ENCODE results near the gene PSMD12.

GRCh38 chr17:67369676-67370075 lies 3.3 kb upstream of the PSMD12 start:
- TF ChIP-seq POLR2AphosphoS5 (IDR thresholded peaks at IDR 0.05; ENCODE audit: low read depth, low read length), result no peak
- TF ChIP-seq, protein P1, sequence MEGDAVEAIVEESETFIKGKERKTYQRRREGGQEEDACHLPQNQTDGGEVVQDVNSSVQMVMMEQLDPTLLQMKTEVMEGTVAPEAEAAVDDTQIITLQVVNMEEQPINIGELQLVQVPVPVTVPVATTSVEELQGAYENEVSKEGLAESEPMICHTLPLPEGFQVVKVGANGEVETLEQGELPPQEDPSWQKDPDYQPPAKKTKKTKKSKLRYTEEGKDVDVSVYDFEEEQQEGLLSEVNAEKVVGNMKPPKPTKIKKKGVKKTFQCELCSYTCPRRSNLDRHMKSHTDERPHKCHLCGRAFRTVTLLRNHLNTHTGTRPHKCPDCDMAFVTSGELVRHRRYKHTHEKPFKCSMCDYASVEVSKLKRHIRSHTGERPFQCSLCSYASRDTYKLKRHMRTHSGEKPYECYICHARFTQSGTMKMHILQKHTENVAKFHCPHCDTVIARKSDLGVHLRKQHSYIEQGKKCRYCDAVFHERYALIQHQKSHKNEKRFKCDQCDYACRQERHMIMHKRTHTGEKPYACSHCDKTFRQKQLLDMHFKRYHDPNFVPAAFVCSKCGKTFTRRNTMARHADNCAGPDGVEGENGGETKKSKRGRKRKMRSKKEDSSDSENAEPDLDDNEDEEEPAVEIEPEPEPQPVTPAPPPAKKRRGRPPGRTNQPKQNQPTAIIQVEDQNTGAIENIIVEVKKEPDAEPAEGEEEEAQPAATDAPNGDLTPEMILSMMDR (IDR thresholded peaks at IDR 0.05), result no peak
- TF ChIP-seq EP300 (IDR thresholded peaks at IDR 0.05; ENCODE audit: borderline replicate concordance in 1 of 2, low read depth in 1 of 2, low read length in 1 of 2), result no peak
- no peak for TF ChIP-seq YY1 (IDR thresholded peaks at IDR 0.05; ENCODE audit: low read depth)
- no peak for TF ChIP-seq FOXJ3 (CRISPR knock-in tag; IDR thresholded peaks at IDR 0.05)
- TF ChIP-seq JUND (IDR thresholded peaks at IDR 0.05), result no peak
- TF ChIP-seq, protein P2, sequence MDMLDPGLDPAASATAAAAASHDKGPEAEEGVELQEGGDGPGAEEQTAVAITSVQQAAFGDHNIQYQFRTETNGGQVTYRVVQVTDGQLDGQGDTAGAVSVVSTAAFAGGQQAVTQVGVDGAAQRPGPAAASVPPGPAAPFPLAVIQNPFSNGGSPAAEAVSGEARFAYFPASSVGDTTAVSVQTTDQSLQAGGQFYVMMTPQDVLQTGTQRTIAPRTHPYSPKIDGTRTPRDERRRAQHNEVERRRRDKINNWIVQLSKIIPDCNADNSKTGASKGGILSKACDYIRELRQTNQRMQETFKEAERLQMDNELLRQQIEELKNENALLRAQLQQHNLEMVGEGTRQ (IDR thresholded peaks at IDR 0.05; ENCODE audit: borderline replicate concordance, low read depth, low read length), result no peak
- TF ChIP-seq MXI1 (IDR thresholded peaks at IDR 0.05; ENCODE audit: low read depth, low read length), result no peak
- no peak for TF ChIP-seq EZH2phosphoT487 (IDR thresholded peaks at IDR 0.05; ENCODE audit: borderline replicate concordance, low read depth)
- no peak for TF ChIP-seq TEAD4 (IDR thresholded peaks at IDR 0.05; ENCODE audit: borderline replicate concordance, insufficient read depth)
- TF ChIP-seq RFX5 (IDR thresholded peaks at IDR 0.05; ENCODE audit: low read length), result no peak

Data from SK-N-SH (cell line).